Measurements from ENCODE around the gene TPMT. TPM values are rescaled to one million over a fixed set of nuclear protein-coding genes. Genes with fewer than 3 reads are reported as not detected.

The TPMT gene
- total and polyA plus RNA-seq, 4 donors = 10.3 to 28.6 (median 25.7) TPM

DNA sequence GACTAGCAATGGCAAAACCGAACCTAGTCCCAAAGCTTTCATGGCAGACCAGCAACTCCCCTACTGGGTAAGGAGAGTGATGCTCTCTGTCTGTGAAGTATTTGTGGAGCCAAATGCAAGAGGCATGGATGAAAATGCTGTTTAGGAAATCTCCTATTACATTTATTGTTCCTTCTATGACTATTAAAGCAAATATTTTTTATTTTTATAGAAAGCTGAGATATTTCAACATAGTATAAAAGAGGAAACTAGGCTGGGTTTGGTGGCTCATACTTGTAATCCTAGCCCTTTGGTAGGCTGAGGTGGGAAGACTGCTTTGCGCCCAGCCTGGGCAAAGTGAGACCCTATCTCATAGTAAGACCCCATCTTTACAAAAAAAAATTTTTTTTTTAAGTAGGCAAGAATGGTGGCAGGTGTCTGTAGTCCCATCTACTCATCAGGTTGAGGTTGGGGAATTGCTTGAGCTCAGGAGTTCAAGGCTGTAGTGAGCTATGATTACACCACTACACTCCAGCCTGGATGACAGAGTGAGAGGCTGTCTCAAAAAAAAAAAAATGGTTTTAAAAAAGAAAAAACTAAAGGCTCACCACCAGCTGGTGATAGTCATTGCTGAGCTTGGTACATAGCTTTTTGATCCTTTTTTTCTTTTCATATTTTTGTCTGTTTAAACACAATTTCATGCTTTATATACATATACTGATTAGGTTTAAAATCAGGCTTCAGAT is 11.6 kb upstream of the TPMT start:
- DNase-seq (ENCODE audit: low spot score) = no peak
- H3K9ac ChIP-seq (ENCODE audit: low read depth in 1 of 2, low read length in 2 of 2) = no peak overlapping the region
- peaks cover 4 to 39% (median 19%) of the 10 kb centered on the region in 4 donors for H3K36me3 ChIP-seq (ENCODE audit: control insufficient read depth in 4 of 4, insufficient read depth in 3 of 4, low read depth in 1 of 4, low read length in 3 of 4)
- H3K4me3 ChIP-seq (ENCODE audit: low read depth in 1 of 3, low read length in 3 of 3) = no peak overlapping the region
- no peaks in the 10 kb centered on the region for H3K4me1 ChIP-seq (ENCODE audit: control insufficient read depth in 4 of 4, insufficient read depth in 4 of 4, low read length in 3 of 4)
- H3K9me3 ChIP-seq (ENCODE audit: control insufficient read depth in 4 of 4, low read length in 3 of 4) = no peaks in the 10 kb centered on the region
- WGBS = 96% methylated on average over 2 of the region's 2 CpGs
- no peak overlapping the region for H3K27ac ChIP-seq (ENCODE audit: low read depth in 1 of 2, low read length in 2 of 2)
- TF ChIP-seq CTCF (IDR thresholded peaks at IDR 0.05; ENCODE audit: low read depth, low read length, missing input control) (no peak), HNF4G (IDR thresholded peaks at IDR 0.05) (no peak), NR2F2 (IDR thresholded peaks at IDR 0.05) (no peak), GABPA (IDR thresholded peaks at IDR 0.05 in 1 of 2, conservative IDR thresholded peaks at IDR 0.05 in 1 of 2) (no peak), MAX (IDR thresholded peaks at IDR 0.05) (no peak), HNF4A (conservative IDR thresholded peaks at IDR 0.05) (no peak)
- TF ChIP-seq, protein P1, sequence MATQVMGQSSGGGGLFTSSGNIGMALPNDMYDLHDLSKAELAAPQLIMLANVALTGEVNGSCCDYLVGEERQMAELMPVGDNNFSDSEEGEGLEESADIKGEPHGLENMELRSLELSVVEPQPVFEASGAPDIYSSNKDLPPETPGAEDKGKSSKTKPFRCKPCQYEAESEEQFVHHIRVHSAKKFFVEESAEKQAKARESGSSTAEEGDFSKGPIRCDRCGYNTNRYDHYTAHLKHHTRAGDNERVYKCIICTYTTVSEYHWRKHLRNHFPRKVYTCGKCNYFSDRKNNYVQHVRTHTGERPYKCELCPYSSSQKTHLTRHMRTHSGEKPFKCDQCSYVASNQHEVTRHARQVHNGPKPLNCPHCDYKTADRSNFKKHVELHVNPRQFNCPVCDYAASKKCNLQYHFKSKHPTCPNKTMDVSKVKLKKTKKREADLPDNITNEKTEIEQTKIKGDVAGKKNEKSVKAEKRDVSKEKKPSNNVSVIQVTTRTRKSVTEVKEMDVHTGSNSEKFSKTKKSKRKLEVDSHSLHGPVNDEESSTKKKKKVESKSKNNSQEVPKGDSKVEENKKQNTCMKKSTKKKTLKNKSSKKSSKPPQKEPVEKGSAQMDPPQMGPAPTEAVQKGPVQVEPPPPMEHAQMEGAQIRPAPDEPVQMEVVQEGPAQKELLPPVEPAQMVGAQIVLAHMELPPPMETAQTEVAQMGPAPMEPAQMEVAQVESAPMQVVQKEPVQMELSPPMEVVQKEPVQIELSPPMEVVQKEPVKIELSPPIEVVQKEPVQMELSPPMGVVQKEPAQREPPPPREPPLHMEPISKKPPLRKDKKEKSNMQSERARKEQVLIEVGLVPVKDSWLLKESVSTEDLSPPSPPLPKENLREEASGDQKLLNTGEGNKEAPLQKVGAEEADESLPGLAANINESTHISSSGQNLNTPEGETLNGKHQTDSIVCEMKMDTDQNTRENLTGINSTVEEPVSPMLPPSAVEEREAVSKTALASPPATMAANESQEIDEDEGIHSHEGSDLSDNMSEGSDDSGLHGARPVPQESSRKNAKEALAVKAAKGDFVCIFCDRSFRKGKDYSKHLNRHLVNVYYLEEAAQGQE (IDR thresholded peaks at IDR 0.05) = no peak
- no peaks in the 10 kb centered on the region for H3K27me3 ChIP-seq (ENCODE audit: control insufficient read depth in 4 of 4, insufficient read depth in 4 of 4, low read length in 3 of 4)

GRCh38 chr6:18165751-18166150 is 10.9 kb upstream of the TPMT start:
- Histone ChIP-seq H3K27ac (ENCODE audit: low read depth in 1 of 2, low read length in 2 of 2) (no peak overlapping the region), H3K36me3 (ENCODE audit: control insufficient read depth in 4 of 4, insufficient read depth in 3 of 4, low read depth in 1 of 4, low read length in 3 of 4) (peaks cover 4 to 40% (median 25%) of the 10 kb centered on the region in 4 donors), H3K9ac (ENCODE audit: low read depth in 1 of 2, low read length in 2 of 2) (no peak overlapping the region)

More at GRCh38 chr6:18165751-18166150, 10.9 kb upstream of the TPMT start:
- Histone ChIP-seq H3K9me3 (ENCODE audit: control insufficient read depth in 4 of 4, low read length in 3 of 4) (no peaks in the 10 kb centered on the region), H3K4me3 (ENCODE audit: low read depth in 1 of 3, low read length in 3 of 3) (no peak overlapping the region), H3K27me3 (ENCODE audit: control insufficient read depth in 4 of 4, insufficient read depth in 4 of 4, low read length in 3 of 4) (no peaks in the 10 kb centered on the region), H3K4me1 (ENCODE audit: control insufficient read depth in 4 of 4, insufficient read depth in 4 of 4, low read length in 3 of 4) (no peaks in the 10 kb centered on the region)
- TF ChIP-seq YY1 (IDR thresholded peaks at IDR 0.05) (no peak), GABPA (IDR thresholded peaks at IDR 0.05 in 1 of 2, conservative IDR thresholded peaks at IDR 0.05 in 1 of 2) (no peak), TAF1 (conservative IDR thresholded peaks at IDR 0.05) (no peak), SP1 (IDR thresholded peaks at IDR 0.05) (no peak), ZBTB33 (IDR thresholded peaks at IDR 0.05) (no peak), FOXA1 (IDR thresholded peaks at IDR 0.05) (no peak), MAX (IDR thresholded peaks at IDR 0.05) (no peak), JUND (IDR thresholded peaks at IDR 0.05) (no peak), HNF4G (IDR thresholded peaks at IDR 0.05) (no peak), EGR1 (IDR thresholded peaks at IDR 0.05; ENCODE audit: low read depth in 2 of 2) (no peak)
- TF ChIP-seq, protein P2, sequence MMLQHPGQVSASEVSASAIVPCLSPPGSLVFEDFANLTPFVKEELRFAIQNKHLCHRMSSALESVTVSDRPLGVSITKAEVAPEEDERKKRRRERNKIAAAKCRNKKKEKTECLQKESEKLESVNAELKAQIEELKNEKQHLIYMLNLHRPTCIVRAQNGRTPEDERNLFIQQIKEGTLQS (IDR thresholded peaks at IDR 0.05) = no peak
- WGBS = 97% methylated on average over 4 of the region's 4 CpGs
- no peak for DNase-seq (ENCODE audit: low spot score)

All from liver (tissue), 9 donors.